K562 (cell line): ENCODE data around the gene FAM83D. TPM values are rescaled to one million over a fixed set of nuclear protein-coding genes. Genes with fewer than 3 reads are reported as not detected.

Source experiments
- CAMTA2 ChIP-seq: fragments of 250-450 bp; sonication (Bioruptor Pico); conservative IDR thresholded peaks from 2 replicates; pipeline ENCODE4 v1.5.1; 2022
- CBX2 ChIP-seq: fragments of 200-600 bp; sonication (generic); IDR thresholded peaks from one replicate; pipeline ENCODE4 v1.6.1; 2012; ENCODE audit warnings: mild to moderate bottlenecking, low read length, inconsistent platforms; ENCODE audit not compliant: insufficient read depth, poor library complexity, severe bottlenecking
- E2F3 ChIP-seq: fragments of 250-450 bp; sonication (Bioruptor Pico); IDR thresholded peaks from 2 replicates; pipeline ENCODE4 v1.4.0; 2020; ENCODE audit warnings: mild to moderate bottlenecking
- FOXJ3 ChIP-seq: sonication (generic); formaldehyde crosslinking; IDR thresholded peaks from 2 replicates; pipeline ENCODE4 v1.4.0; 2020; ENCODE audit warnings: mild to moderate bottlenecking, missing genetic modification reagents
- GABPB1 ChIP-seq: sonication (generic); formaldehyde crosslinking; IDR thresholded peaks from 2 replicates; pipeline ENCODE4 v1.8.0; 2022; ENCODE audit warnings: mild to moderate bottlenecking, missing genetic modification reagents
- HNRNPUL1 ChIP-seq: fragments of 200-400 bp; formaldehyde crosslinking; IDR thresholded peaks from 2 replicates; pipeline ENCODE4 v1.6.1; 2017; ENCODE audit warnings: low read length
- KAT8 ChIP-seq: fragments of 450-650 bp; IDR thresholded peaks from 2 replicates; pipeline ENCODE4 v1.6.1; 2016; ENCODE audit warnings: low read depth, mild to moderate bottlenecking
- KLF6 ChIP-seq: fragments of 250-450 bp; sonication (Bioruptor Pico); IDR thresholded peaks from 2 replicates; pipeline ENCODE4 v1.4.0; 2020; ENCODE audit warnings: mild to moderate bottlenecking, moderate library complexity, borderline replicate concordance
- MXI1 ChIP-seq: IDR thresholded peaks from 2 replicates; pipeline ENCODE4 v1.6.1; 2011; ENCODE audit warnings: low read depth, mild to moderate bottlenecking, improper control_type of control experiment, low read length
- NFATC3 ChIP-seq: fragments of 450-650 bp; IDR thresholded peaks from 2 replicates; pipeline ENCODE4 v1.6.1; 2017; ENCODE audit warnings: mild to moderate bottlenecking
- SMAD2 ChIP-seq: fragments of 150-350 bp; IDR thresholded peaks from 2 replicates; pipeline ENCODE4 v1.6.1; 2014; ENCODE audit warnings: low read depth, mild to moderate bottlenecking, low read length
- SMARCE1 ChIP-seq: fragments of 450-650 bp; IDR thresholded peaks from 2 replicates; pipeline ENCODE4 v1.7.1; 2016; ENCODE audit warnings: mild to moderate bottlenecking
- SNIP1 ChIP-seq: fragments of 450-650 bp; IDR thresholded peaks from 2 replicates; pipeline ENCODE4 v1.7.1; 2017; ENCODE audit warnings: low read depth, mild to moderate bottlenecking
- SNRNP70 ChIP-seq: fragments of 200-400 bp; formaldehyde crosslinking; optimal IDR thresholded peaks from 2 replicates; pipeline ENCODE3; 2017; ENCODE audit warnings: low read depth, low read length
- SOX6 ChIP-seq: fragments of 450-650 bp; IDR thresholded peaks from 2 replicates; pipeline ENCODE4 v1.6.1; 2014; ENCODE audit warnings: mild to moderate bottlenecking
- U2AF1 ChIP-seq: fragments of 200-400 bp; formaldehyde crosslinking; optimal IDR thresholded peaks from 2 replicates; pipeline ENCODE3; 2017; ENCODE audit warnings: mild to moderate bottlenecking, low read depth, low read length, moderate library complexity
- U2AF2 ChIP-seq: fragments of 200-400 bp; formaldehyde crosslinking; optimal IDR thresholded peaks from 2 replicates; pipeline ENCODE3; 2017; ENCODE audit warnings: low read depth, mild to moderate bottlenecking, low read length
- ZFP1 ChIP-seq: fragments of 450-650 bp; formaldehyde crosslinking; IDR thresholded peaks from 2 replicates; pipeline ENCODE4 v1.4.0; 2020; ENCODE audit warnings: mild to moderate bottlenecking, mixed read lengths
- ZNF212 ChIP-seq: fragments of 450-650 bp; formaldehyde crosslinking; IDR thresholded peaks from 2 replicates; pipeline ENCODE4 v1.4.0; 2020; ENCODE audit warnings: mild to moderate bottlenecking
- ZNF316 ChIP-seq: fragments of 450-650 bp; IDR thresholded peaks from 2 replicates; pipeline ENCODE4 v1.6.1; 2016
- polyA plus RNA-seq, 8 experiments: library from polyadenylated mRNA; depleted of rRNA in 4 of 8; stranded (reverse) in 5 of 8; unstranded in 3 of 8; fragments of >200 nt; fragmentation: Nextera tagmentation in 2 of 8; fragmentation: Illumina TruSeq in 1 of 8; extraction: Ambion mirVana in 2 of 8; extraction: Trizol in 1 of 8; gene quantifications; 2 replicates each; pipeline versions ENCODE4 v1.2.1 to v1.2.3, GENCODE V29; 2011 to 2014; ENCODE audit warnings: inconsistent platforms in 1 of 8, missing spikeins in 1 of 8
- total RNA-seq, 7 experiments: library from RNA; depleted of rRNA in 6 of 7; stranded (reverse); fragments of >200 nt in 6 of 7; fragmentation: Illumina TruSeq in 2 of 7; extraction: Trizol in 2 of 7; gene quantifications; 2 replicates each; pipeline versions ENCODE4 v1.2.1 to v1.2.3, GENCODE V29; 2011 to 2021; ENCODE audit warnings: low replicate concordance in 1 of 7
- TF ChIP-seq, protein P1 (sequence below): fragments of 200-800 bp; sonication (Bioruptor generic); IDR thresholded peaks from 2 replicates; pipeline ENCODE4 v1.6.1; 2017; ENCODE audit warnings: missing genetic modification characterization, missing compliant biosample characterization
- TF ChIP-seq, protein P2 (sequence below): fragments of 450-650 bp; IDR thresholded peaks from 2 replicates; pipeline ENCODE4 v1.6.1; 2016; ENCODE audit warnings: antibody characterized with exemption
- TF ChIP-seq, protein P3 (sequence below): fragments of 250-450 bp; sonication (Bioruptor Pico); IDR thresholded peaks from 2 replicates; pipeline ENCODE4 v1.8.0; 2022; ENCODE audit warnings: moderate library complexity, mild to moderate bottlenecking, inconsistent platforms
- TF ChIP-seq, protein P4 (sequence below): fragments of 450-650 bp; IDR thresholded peaks from 2 replicates; pipeline ENCODE4 v1.6.1; 2016; ENCODE audit warnings: missing biosample characterization, missing genetic modification characterization
- TF ChIP-seq, protein P5 (sequence below): fragments of 250-450 bp; sonication (Bioruptor Pico); IDR thresholded peaks from 2 replicates; pipeline ENCODE4 v1.5.0; 2021
- TF ChIP-seq, protein P6 (sequence below): IDR thresholded peaks from 3 replicates; pipeline ENCODE4 v1.6.1; 2011; ENCODE audit warnings: borderline replicate concordance, mild to moderate bottlenecking; ENCODE audit not compliant: insufficient read length, insufficient read depth

The FAM83D gene
- total and polyA plus RNA-seq, 9 of the 15 experiments (the other 6 are each of a cell fraction or from before 2014, with no cell fraction given) = 8.2 to 66.1 (median 43.5) TPM

DNA sequence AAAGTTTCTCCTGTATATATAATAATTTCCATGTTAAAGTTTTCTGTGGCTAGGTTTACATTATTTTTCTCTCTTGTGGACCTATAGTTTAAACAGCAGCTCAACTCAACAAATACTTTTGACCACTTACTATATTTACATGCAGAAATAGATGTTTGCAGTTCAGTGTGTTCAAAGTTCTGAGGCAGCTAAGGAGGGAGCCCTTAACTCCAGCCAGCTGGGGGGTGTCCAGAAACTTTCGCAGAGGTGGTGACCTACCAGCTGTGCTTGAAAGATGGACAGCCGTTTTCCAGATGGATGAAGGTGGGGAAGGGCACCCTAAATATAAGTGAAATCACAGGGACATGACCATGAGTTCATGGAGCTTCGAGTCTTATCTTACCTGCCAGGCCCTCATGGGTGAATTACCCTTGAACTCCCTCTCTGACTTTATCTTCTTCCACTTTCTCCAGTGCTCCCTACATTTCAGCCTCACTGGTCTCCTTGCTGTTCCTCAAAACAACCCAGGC, 69.4 kb downstream of the FAM83D start (continued):
- TF ChIP-seq E2F3 (CRISPR knock-in tag) (no peak), U2AF2 (no peak), FOXJ3 (CRISPR knock-in tag) (no peak), SMAD2 (no peak), ZNF212 (CRISPR knock-in tag) (no peak), KLF6 (CRISPR knock-in tag) (no peak), SMARCE1 (peak; percentile 65), NFATC3 (no peak), HNRNPUL1 (no peak), CBX2 (no peak), CAMTA2 (CRISPR knock-in tag) (no peak), MXI1 (no peak), U2AF1 (no peak), ZNF316 (no peak), ZFP1 (CRISPR knock-in tag) (no peak), SNIP1 (no peak), KAT8 (no peak), GABPB1 (no peak), SOX6 (peak; percentile 61; the same call in 1 of the 2 replicates), SNRNP70 (no peak)
- TF ChIP-seq, protein P1, sequence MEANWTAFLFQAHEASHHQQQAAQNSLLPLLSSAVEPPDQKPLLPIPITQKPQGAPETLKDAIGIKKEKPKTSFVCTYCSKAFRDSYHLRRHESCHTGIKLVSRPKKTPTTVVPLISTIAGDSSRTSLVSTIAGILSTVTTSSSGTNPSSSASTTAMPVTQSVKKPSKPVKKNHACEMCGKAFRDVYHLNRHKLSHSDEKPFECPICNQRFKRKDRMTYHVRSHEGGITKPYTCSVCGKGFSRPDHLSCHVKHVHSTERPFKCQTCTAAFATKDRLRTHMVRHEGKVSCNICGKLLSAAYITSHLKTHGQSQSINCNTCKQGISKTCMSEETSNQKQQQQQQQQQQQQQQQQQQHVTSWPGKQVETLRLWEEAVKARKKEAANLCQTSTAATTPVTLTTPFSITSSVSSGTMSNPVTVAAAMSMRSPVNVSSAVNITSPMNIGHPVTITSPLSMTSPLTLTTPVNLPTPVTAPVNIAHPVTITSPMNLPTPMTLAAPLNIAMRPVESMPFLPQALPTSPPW (CRISPR knock-in tag) = no peak
- TF ChIP-seq, protein P2, sequence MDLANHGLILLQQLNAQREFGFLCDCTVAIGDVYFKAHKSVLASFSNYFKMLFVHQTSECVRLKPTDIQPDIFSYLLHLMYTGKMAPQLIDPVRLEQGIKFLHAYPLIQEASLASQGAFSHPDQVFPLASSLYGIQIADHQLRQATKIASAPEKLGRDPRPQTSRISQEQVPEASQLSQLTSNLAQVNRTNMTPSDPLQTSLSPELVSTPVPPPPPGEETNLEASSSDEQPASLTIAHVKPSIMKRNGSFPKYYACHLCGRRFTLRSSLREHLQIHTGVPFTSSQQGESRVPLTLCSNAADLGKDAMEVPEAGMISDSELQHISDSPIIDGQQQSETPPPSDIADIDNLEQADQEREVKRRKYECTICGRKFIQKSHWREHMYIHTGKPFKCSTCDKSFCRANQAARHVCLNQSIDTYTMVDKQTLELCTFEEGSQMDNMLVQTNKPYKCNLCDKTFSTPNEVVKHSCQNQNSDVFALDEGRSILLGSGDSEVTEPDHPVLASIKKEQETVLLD = no peak
- TF ChIP-seq, protein P3, sequence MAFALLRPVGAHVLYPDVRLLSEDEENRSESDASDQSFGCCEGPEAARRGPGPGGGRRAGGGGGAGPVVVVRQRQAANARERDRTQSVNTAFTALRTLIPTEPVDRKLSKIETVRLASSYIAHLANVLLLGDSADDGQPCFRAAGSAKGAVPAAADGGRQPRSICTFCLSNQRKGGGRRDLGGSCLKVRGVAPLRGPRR (CRISPR knock-in tag) = no peak
- TF ChIP-seq, protein P4, sequence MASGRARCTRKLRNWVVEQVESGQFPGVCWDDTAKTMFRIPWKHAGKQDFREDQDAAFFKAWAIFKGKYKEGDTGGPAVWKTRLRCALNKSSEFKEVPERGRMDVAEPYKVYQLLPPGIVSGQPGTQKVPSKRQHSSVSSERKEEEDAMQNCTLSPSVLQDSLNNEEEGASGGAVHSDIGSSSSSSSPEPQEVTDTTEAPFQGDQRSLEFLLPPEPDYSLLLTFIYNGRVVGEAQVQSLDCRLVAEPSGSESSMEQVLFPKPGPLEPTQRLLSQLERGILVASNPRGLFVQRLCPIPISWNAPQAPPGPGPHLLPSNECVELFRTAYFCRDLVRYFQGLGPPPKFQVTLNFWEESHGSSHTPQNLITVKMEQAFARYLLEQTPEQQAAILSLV (tag) = no peak
- TF ChIP-seq, protein P5, sequence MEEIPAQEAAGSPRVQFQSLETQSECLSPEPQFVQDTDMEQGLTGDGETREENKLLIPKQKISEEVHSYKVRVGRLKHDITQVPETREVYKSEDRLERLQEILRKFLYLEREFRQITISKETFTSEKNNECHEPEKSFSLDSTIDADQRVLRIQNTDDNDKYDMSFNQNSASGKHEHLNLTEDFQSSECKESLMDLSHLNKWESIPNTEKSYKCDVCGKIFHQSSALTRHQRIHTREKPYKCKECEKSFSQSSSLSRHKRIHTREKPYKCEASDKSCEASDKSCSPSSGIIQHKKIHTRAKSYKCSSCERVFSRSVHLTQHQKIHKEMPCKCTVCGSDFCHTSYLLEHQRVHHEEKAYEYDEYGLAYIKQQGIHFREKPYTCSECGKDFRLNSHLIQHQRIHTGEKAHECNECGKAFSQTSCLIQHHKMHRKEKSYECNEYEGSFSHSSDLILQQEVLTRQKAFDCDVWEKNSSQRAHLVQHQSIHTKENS = no peak
- TF ChIP-seq, protein P6, sequence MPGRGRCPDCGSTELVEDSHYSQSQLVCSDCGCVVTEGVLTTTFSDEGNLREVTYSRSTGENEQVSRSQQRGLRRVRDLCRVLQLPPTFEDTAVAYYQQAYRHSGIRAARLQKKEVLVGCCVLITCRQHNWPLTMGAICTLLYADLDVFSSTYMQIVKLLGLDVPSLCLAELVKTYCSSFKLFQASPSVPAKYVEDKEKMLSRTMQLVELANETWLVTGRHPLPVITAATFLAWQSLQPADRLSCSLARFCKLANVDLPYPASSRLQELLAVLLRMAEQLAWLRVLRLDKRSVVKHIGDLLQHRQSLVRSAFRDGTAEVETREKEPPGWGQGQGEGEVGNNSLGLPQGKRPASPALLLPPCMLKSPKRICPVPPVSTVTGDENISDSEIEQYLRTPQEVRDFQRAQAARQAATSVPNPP = no peak
